Hypothalamus (tissue), 51 donors: ENCODE data around the gene TRAF3IP1.
A peak's percentile ranks its signal among the peaks of the same experiment; 100 is the strongest.
"Not testable (repeated sequence)": the region's sequence is repeated elsewhere in the genome, so short reads cannot be mapped to it uniquely, and the experiment has no call there.

Source experiments
- DNase-seq, 51 donors: peaks; one replicate each; lab custom pipeline; 2025; lab: John Stamatoyannopoulos, UW

The TRAF3IP1 gene

GRCh38 chr2:238372277-238372676, 52.0 kb downstream of the TRAF3IP1 start:
- DNase-seq, result not testable (repeated sequence)

GRCh38 chr2:238376884-238377391, 56.6 kb downstream of the TRAF3IP1 start:
- no peak for DNase-seq

- no peak for DNase-seq
Observed at GRCh38 chr2:238378230-238379095, 58.1 kb downstream of the TRAF3IP1 start.

GRCh38 chr2:238379096-238379810, 58.9 kb downstream of the TRAF3IP1 start:
- DNase-seq, result no peak

GRCh38 chr2:238380336-238380735, 60.0 kb downstream of the TRAF3IP1 start:
- DNase-seq, result no peak

- DNase-seq, result no peak
Observed at GRCh38 chr2:238380785-238381184, 60.5 kb downstream of the TRAF3IP1 start.

- DNase-seq, result no peak
Observed at GRCh38 chr2:238381341-238382115, 61.2 kb downstream of the TRAF3IP1 start.

GRCh38 chr2:238382381-238382781, 62.1 kb downstream of the TRAF3IP1 start:
- no peak for DNase-seq

GRCh38 chr2:238383135-238383534, 62.8 kb downstream of the TRAF3IP1 start:
- no peak for DNase-seq

GRCh38 chr2:238383743-238384380, 63.5 kb downstream of the TRAF3IP1 start:
- no peak for DNase-seq

GRCh38 chr2:238387332-238387731, 67.0 kb downstream of the TRAF3IP1 start:
- DNase-seq, result no peak

GRCh38 chr2:238388794-238389193, 68.5 kb downstream of the TRAF3IP1 start:
- no peak for DNase-seq

GRCh38 chr2:238389988-238390589, 69.8 kb downstream of the TRAF3IP1 start:
- DNase-seq, result no peak

- DNase-seq, result no peak
Observed at GRCh38 chr2:238391042-238391689, 70.8 kb downstream of the TRAF3IP1 start.

- DNase-seq, result no peak
Observed at GRCh38 chr2:238396663-238397062, 76.3 kb downstream of the TRAF3IP1 start.

GRCh38 chr2:238397356-238397755, 77.0 kb downstream of the TRAF3IP1 start:
- peak in 1 of 51 donors; percentile 8 for DNase-seq

GRCh38 chr2:238398577-238398976, 78.3 kb downstream of the TRAF3IP1 start:
- no peak for DNase-seq

GRCh38 chr2:238399094-238399493, 78.8 kb downstream of the TRAF3IP1 start:
- DNase-seq, result no peak

GRCh38 chr2:238401551-238401950, 81.2 kb downstream of the TRAF3IP1 start:
- DNase-seq, result no peak
